CD4-positive, CD25-positive, alpha-beta regulatory T cell (primary cell): ENCODE data around the gene ARHGDIA. TPM values are rescaled to one million over a fixed set of nuclear protein-coding genes. Genes with fewer than 3 reads are reported as not detected.
A peak's percentile ranks its signal among the peaks of the same experiment; 100 is the strongest.

Source experiments
- ATAC-seq, 2 donors: fragments of 150-1000 bp; cut with Tn5 transposase; one replicate each; pipeline ENCODE4 v1.10.0; 2021; ENCODE audit warnings: low read depth in 2 of 2, moderate number of reproducible peaks in 2 of 2, moderate library complexity in 1 of 2
- DNase-seq, 3 donors: peaks; one replicate each; pipeline versions ENCODE4 v3.0.0 to v3.0.0-alpha.2; 2012 to 2022; ENCODE audit warnings: mixed read lengths in 1 of 3
- H3K27ac ChIP-seq: one replicate; pipeline ENCODE4 v1.7.0; 2013; ENCODE audit warnings: mild to moderate bottlenecking, low read length; ENCODE audit not compliant: insufficient read depth, poor library complexity, severe bottlenecking
- H3K27me3 ChIP-seq: one replicate; pipeline ENCODE4 v1.7.0; 2013; ENCODE audit warnings: low read length; ENCODE audit not compliant: control insufficient read depth, insufficient read depth
- H3K36me3 ChIP-seq: one replicate; pipeline ENCODE4 v1.7.0; 2013; ENCODE audit warnings: mild to moderate bottlenecking, low read length, moderate library complexity; ENCODE audit not compliant: control insufficient read depth, insufficient read depth
- H3K4me1 ChIP-seq: 2 replicates; pipeline ENCODE4 v1.7.0; 2013; ENCODE audit warnings: mild to moderate bottlenecking, low read length; ENCODE audit not compliant: insufficient read depth, control insufficient read depth, poor library complexity, severe bottlenecking
- H3K4me3 ChIP-seq: one replicate; pipeline ENCODE4 v1.7.0; 2013; ENCODE audit warnings: low read depth, mild to moderate bottlenecking, low read length, moderate library complexity
- H3K9me3 ChIP-seq, 2 experiments: 1 replicate in 1 of 2; 2 replicates in 1 of 2; pipeline ENCODE4 v1.7.0; 2013; ENCODE audit warnings: low read length in 2 of 2, mild to moderate bottlenecking in 1 of 2, moderate library complexity in 1 of 2; ENCODE audit not compliant: control insufficient read depth in 2 of 2
- H3K27ac Mint-ChIP-seq, 3 donors: one replicate each; pipeline ENCODE4 v1.8.0; 2020 to 2022; ENCODE audit warnings: mild to moderate bottlenecking in 3 of 3, mixed read lengths in 3 of 3, moderate library complexity in 2 of 3
- H3K27me3 Mint-ChIP-seq: one replicate; pipeline ENCODE4 v1.8.0; 2022; ENCODE audit warnings: mild to moderate bottlenecking, mixed read lengths
- H3K36me3 Mint-ChIP-seq: one replicate; pipeline ENCODE4 v1.8.0; 2020; ENCODE audit warnings: mixed read lengths
- H3K4me1 Mint-ChIP-seq, 4 donors: one replicate each; pipeline ENCODE4 v1.8.0; 2020 to 2022; ENCODE audit warnings: mixed read lengths in 4 of 4, mild to moderate bottlenecking in 1 of 4
- H3K4me3 Mint-ChIP-seq, 4 donors: one replicate each; pipeline ENCODE4 v1.8.0; 2020 to 2022; ENCODE audit warnings: mild to moderate bottlenecking in 4 of 4, mixed read lengths in 4 of 4, moderate library complexity in 3 of 4
- H3K9me3 Mint-ChIP-seq, 7 donors: one replicate each; pipeline ENCODE4 v1.8.0; 2020 to 2022; ENCODE audit warnings: mixed read lengths in 7 of 7, mild to moderate bottlenecking in 3 of 7, moderate library complexity in 2 of 7
- polyA plus RNA-seq, 4 donors: library from polyadenylated mRNA; unstranded; fragments of 300-500 nt; fragmentation: Illumina TruSeq; gene quantifications; one replicate each; pipeline ENCODE4 v1.2.3, GENCODE V29; 2021
- total RNA-seq: library from RNA; stranded (reverse); gene quantifications from one replicate; pipeline ENCODE4 v1.2.3, GENCODE V29; 2022

ARHGDIA gene
- total and polyA plus RNA-seq, 5 donors from 2014 or later: 91.4 to 578 (median 107) TPM

- Histone ChIP-seq H3K27me3 (no peaks in the 10 kb centered on the region), H3K9me3 (no peaks in the 10 kb centered on the region), H3K36me3 (peaks cover 36% of the 10 kb centered on the region), H3K4me3 (no peak overlapping the region), H3K27ac (no peak overlapping the region), H3K4me1 (peaks cover 40% of the 10 kb centered on the region)
- H3K4me3 Mint-ChIP-seq: peak overlapping the region in 1 of 4 donors; percentile 94
- no peak overlapping the region for H3K27ac Mint-ChIP-seq
- no peaks in the 10 kb centered on the region for H3K9me3 Mint-ChIP-seq
- no peaks in the 10 kb centered on the region for H3K27me3 Mint-ChIP-seq
- ATAC-seq (no peak), DNase-seq (no peak)
- peaks cover 0 to 44% (median 15%) of the 10 kb centered on the region in 4 donors for H3K4me1 Mint-ChIP-seq
- peaks cover 9% of the 10 kb centered on the region for H3K36me3 Mint-ChIP-seq
Observed at GRCh38 chr17:81914103-81914850, 43.1 kb upstream of the ARHGDIA start.

- no peaks in the 10 kb centered on the region for H3K9me3 ChIP-seq
- H3K27me3 ChIP-seq: no peaks in the 10 kb centered on the region
- H3K27ac ChIP-seq: no peak overlapping the region
- Mint-ChIP-seq H3K9me3 (no peaks in the 10 kb centered on the region), H3K4me3 (peak overlapping the region in 3 of 4 donors; percentile 59 to 94 (median 65)), H3K27ac (no peak overlapping the region), H3K27me3 (no peaks in the 10 kb centered on the region), H3K36me3 (peaks cover 9% of the 10 kb centered on the region), H3K4me1 (peaks cover 0 to 38% (median 15%) of the 10 kb centered on the region in 4 donors)
- H3K4me1 ChIP-seq: peaks cover 40% of the 10 kb centered on the region
- peaks cover 36% of the 10 kb centered on the region for H3K36me3 ChIP-seq
- H3K4me3 ChIP-seq: no peak overlapping the region
- ATAC-seq (no peak), DNase-seq (no peak)
Observed at GRCh38 chr17:81913394-81914102, 42.4 kb upstream of the ARHGDIA start.

GRCh38 chr17:81912441-81913309 is 41.5 kb upstream of the ARHGDIA start:
- H3K9me3 Mint-ChIP-seq: no peaks in the 10 kb centered on the region
- H3K4me3 Mint-ChIP-seq: peak overlapping the region; percentile 59 to 83 (median 72)
- ATAC-seq (no peak), DNase-seq (no peak)
- H3K4me1 ChIP-seq: peaks cover 35% of the 10 kb centered on the region
- H3K36me3 Mint-ChIP-seq: peaks cover 9% of the 10 kb centered on the region
- H3K4me3 ChIP-seq: no peak overlapping the region
- no peaks in the 10 kb centered on the region for H3K27me3 ChIP-seq
- peaks cover 36% of the 10 kb centered on the region for H3K36me3 ChIP-seq
- no peaks in the 10 kb centered on the region for H3K9me3 ChIP-seq
- peak overlapping the region; percentile 63 for H3K27ac ChIP-seq
- no peaks in the 10 kb centered on the region for H3K27me3 Mint-ChIP-seq
- no peak overlapping the region for H3K27ac Mint-ChIP-seq
- peaks cover 0 to 31% (median 12%) of the 10 kb centered on the region in 4 donors for H3K4me1 Mint-ChIP-seq

GRCh38 chr17:81911969-81912368 is 40.8 kb upstream of the ARHGDIA start:
- Mint-ChIP-seq H3K4me1 (peaks cover 0 to 27% (median 9%) of the 10 kb centered on the region in 4 donors), H3K27me3 (no peaks in the 10 kb centered on the region), H3K36me3 (peaks cover 9% of the 10 kb centered on the region), H3K4me3 (peak overlapping the region; percentile 71 to 87 (median 80)), H3K27ac (no peak overlapping the region), H3K9me3 (no peaks in the 10 kb centered on the region)
- H3K27ac ChIP-seq: peak overlapping the region; percentile 63
- no peak overlapping the region for H3K4me3 ChIP-seq
- H3K4me1 ChIP-seq: peaks cover 29% of the 10 kb centered on the region
- H3K9me3 ChIP-seq: no peaks in the 10 kb centered on the region
- DNase-seq (no peak), ATAC-seq (no peak)
- H3K27me3 ChIP-seq: no peaks in the 10 kb centered on the region
- peaks cover 36% of the 10 kb centered on the region for H3K36me3 ChIP-seq

- no peaks in the 10 kb centered on the region for H3K9me3 ChIP-seq
- peaks cover 36% of the 10 kb centered on the region for H3K36me3 ChIP-seq
- DNase-seq (peak; percentile 91 to 94 (median 93)), ATAC-seq (peak; percentile 92 to 94)
- peaks cover 0 to 21% (median 5%) of the 10 kb centered on the region in 4 donors for H3K4me1 Mint-ChIP-seq
- peak within 1 kb of the TSS; percentile 63 for H3K27ac ChIP-seq
- H3K27me3 Mint-ChIP-seq: no peaks in the 10 kb centered on the region
- no peaks in the 10 kb centered on the region for H3K9me3 Mint-ChIP-seq
- H3K4me1 ChIP-seq: peaks cover 24% of the 10 kb centered on the region
- peak within 1 kb of the TSS; percentile 82 to 88 (median 87) for H3K4me3 Mint-ChIP-seq
- H3K36me3 Mint-ChIP-seq: peaks cover 9% of the 10 kb centered on the region
- no peaks in the 10 kb centered on the region for H3K27me3 ChIP-seq
- H3K4me3 ChIP-seq: peak within 1 kb of the TSS; percentile 65
- peak within 1 kb of the TSS in 1 of 3 donors; percentile 78 for H3K27ac Mint-ChIP-seq
Observed at GRCh38 chr17:81911277-81911961, 40.3 kb upstream of the ARHGDIA start, which contains the start of gene PCYT2. Gene PCYT2 (minus strand): TSS chr17:81911399. CDS start chr17:81911355, 44 bp downstream.

GRCh38 chr17:81910840-81911276 is 39.7 kb upstream of the ARHGDIA start:
- Mint-ChIP-seq H3K4me3 (peak overlapping the region; percentile 75 to 88 (median 86)), H3K27ac (no peak overlapping the region), H3K27me3 (no peaks in the 10 kb centered on the region), H3K9me3 (no peaks in the 10 kb centered on the region), H3K4me1 (peaks cover 0 to 17% (median 4%) of the 10 kb centered on the region in 4 donors), H3K36me3 (peaks cover 9% of the 10 kb centered on the region)
- no peaks in the 10 kb centered on the region for H3K27me3 ChIP-seq
- DNase-seq (no peak), ATAC-seq (peak in 1 of 2 donors; percentile 24)
- H3K4me3 ChIP-seq: peak overlapping the region; percentile 65
- H3K27ac ChIP-seq: no peak overlapping the region
- peaks cover 34% of the 10 kb centered on the region for H3K36me3 ChIP-seq
- no peaks in the 10 kb centered on the region for H3K9me3 ChIP-seq
- H3K4me1 ChIP-seq: peaks cover 20% of the 10 kb centered on the region
